ENCODE results near the gene GPBP1. TPM values are rescaled to one million over a fixed set of nuclear protein-coding genes. Genes with fewer than 3 reads are reported as not detected.

The GPBP1 gene
- total and polyA plus RNA-seq, 2 of the 4 experiments (the other 2 are of a cell fraction), result 24.3 to 29.2 TPM

- TF ChIP-seq RFX5 (IDR thresholded peaks at IDR 0.05; ENCODE audit: low read depth, low read length), result no peak
- TF ChIP-seq SMC3 (IDR thresholded peaks at IDR 0.05; ENCODE audit: low read depth, low read length), result no peak
- no peak for TF ChIP-seq USF2 (IDR thresholded peaks at IDR 0.05; ENCODE audit: low read depth, low read length)
- no peak for TF ChIP-seq NFE2L2 (IDR thresholded peaks at IDR 0.05; ENCODE audit: low read depth, low read length)
- TF ChIP-seq POLR2A (IDR thresholded peaks at IDR 0.05; ENCODE audit: low read depth, low read length), result no peak
- TF ChIP-seq CEBPB (IDR thresholded peaks at IDR 0.05; ENCODE audit: low read depth, low read length), result no peak
- TF ChIP-seq RAD21 (IDR thresholded peaks at IDR 0.05; ENCODE audit: low read length), result no peak
- TF ChIP-seq ELK1 (IDR thresholded peaks at IDR 0.05; ENCODE audit: borderline replicate concordance, low read depth, low read length), result no peak
- no peak for TF ChIP-seq CHD1 (IDR thresholded peaks at IDR 0.05; ENCODE audit: low read depth, low read length)
- TF ChIP-seq MXI1 (IDR thresholded peaks at IDR 0.05; ENCODE audit: borderline replicate concordance, low read depth, low read length), result no peak
- TF ChIP-seq RCOR1 (IDR thresholded peaks at IDR 0.05; ENCODE audit: insufficient replicate concordance, low read length), result no peak
- no peaks in the 10 kb centered on the region for H3K27me3 ChIP-seq (ENCODE audit: control insufficient read depth, insufficient read depth, low read length)
- no peak overlapping the region for H3K23ac ChIP-seq (ENCODE audit: low read depth, low read length)
- no peak overlapping the region for H3K9ac ChIP-seq (ENCODE audit: low read depth, low read length)
- H2BK120ac ChIP-seq (ENCODE audit: low read depth, low read length), result peak overlapping the region; percentile 58
- H3K9me1 ChIP-seq (ENCODE audit: insufficient read depth, low read length), result peaks cover 12% of the 10 kb centered on the region
- ATAC-seq (ENCODE audit: low read depth) (no peak), DNase-seq (peak; percentile 56)
- H3K36me3 ChIP-seq (ENCODE audit: control insufficient read depth, insufficient read depth, low read length), result no peaks in the 10 kb centered on the region
- no TSS peak for BruUV-seq (replicated peaks)
- 0 out of 2 replicates have a peak, but pooled peaks cover 5% of the 10 kb centered on the region for H3K9me3 ChIP-seq (ENCODE audit: control insufficient read depth, insufficient read depth, low read length)
- H3K4me1 ChIP-seq (ENCODE audit: control insufficient read depth, insufficient read depth, low read length), result peaks cover 17% of the 10 kb centered on the region
- dilution Hi-C loops (cut with HindIII; ENCODE audit: low sequenced_read_pairs, unreplicated experiment), result no loop called here
- H2AK5ac ChIP-seq (ENCODE audit: low read depth, low read length), result peak overlapping the region; percentile 9
- H4K8ac ChIP-seq (ENCODE audit: low read depth in 2 of 2, low read length in 2 of 2), result 0 out of 4 replicates have a peak overlapping the region, but pooled peaks of 1 of the 2 experiments have one; percentile 0
- H4K5ac ChIP-seq (ENCODE audit: low read depth, low read length), result no peak overlapping the region
- H3K27ac ChIP-seq (ENCODE audit: insufficient read depth, low read length), result no peak overlapping the region
- ChIA-PET POLR2A (ENCODE audit: unreplicated experiment) (no interaction called here), CTCF (interaction anchor here (0.9 kb wide), 1 partner anchor 81 kb away, joined by 3 read pairs; no protein-coding TSS in a partner anchor)
- WGBS, 2 experiments (ENCODE audit: extremely low coverage in 2 of 2, insufficient read length in 1 of 2), result no CpG with 5 or more reads among the region's 6 CpGs
- no peak overlapping the region for H3K4me2 ChIP-seq (ENCODE audit: low read depth, low read length)
- no peak overlapping the region for H2AK9ac ChIP-seq (replicated peaks; ENCODE audit: low read depth, low read length, poor library complexity)
- H2AFZ ChIP-seq (replicated peaks; ENCODE audit: low read length, poor library complexity), result no peak overlapping the region
- peak overlapping the region; percentile 51; the same call in 1 of the 2 replicates for H3K18ac ChIP-seq (ENCODE audit: low read depth, low read length)
- peak overlapping the region; percentile 22 for H3K4ac ChIP-seq (ENCODE audit: low read depth, low read length)
- no peaks in the 10 kb centered on the region for H4K20me1 ChIP-seq (ENCODE audit: insufficient read depth, low read length)
- H2BK5ac ChIP-seq (ENCODE audit: low read depth, low read length, poor library complexity, severe bottlenecking), result no peak overlapping the region
- no peaks in the 10 kb centered on the region; a peak in 1 of 4 replicates for H3K79me1 ChIP-seq (ENCODE audit: low read depth in 1 of 2, low read length in 2 of 2)
- H2BK20ac ChIP-seq (ENCODE audit: low read depth, low read length), result no peak overlapping the region; the same call in 1 of the 2 replicates
- peak overlapping the region; percentile 33; the same call in 2 of the 3 replicates for H2BK15ac ChIP-seq (ENCODE audit: low read depth, low read length)
- no peak overlapping the region for H3K56ac ChIP-seq (ENCODE audit: extremely low read depth, insufficient read depth, low read length)
- H4K91ac ChIP-seq (ENCODE audit: insufficient read depth, low read depth, low read length), result no peak overlapping the region
- in situ Hi-C loops (cut with MboI; ENCODE audit: low sequenced_read_pairs), result no loop called here
- H3K4me3 ChIP-seq (ENCODE audit: insufficient read depth, low read depth, low read length), result no peak overlapping the region
- intact Hi-C loops (cut with micrococcal nuclease), result no loop called here
- 0 out of 2 replicates have a peak overlapping the region, but pooled peaks have one; percentile 0 for H3K14ac ChIP-seq (replicated peaks; ENCODE audit: low read depth, low read length)
Measured at GRCh38 chr5:57302164-57302563, 128.3 kb downstream of the GPBP1 start.
